Sigmoid colon (tissue), 7 donors: Measurements from ENCODE around the gene CCDC24. TPM values are rescaled to one million over a fixed set of nuclear protein-coding genes. Genes with fewer than 3 reads are reported as not detected.

Experiments used
- DNase-seq: peaks from one replicate; pipeline ENCODE4 v3.0.0-alpha.2; 2019
- H3K27ac ChIP-seq, 4 donors: fragments of 200-600 bp; sonication (generic); one replicate each; pipeline ENCODE4 v1.5.1; 2016 to 2019; ENCODE audit warnings: mild to moderate bottlenecking in 1 of 4
- H3K27me3 ChIP-seq, 3 donors: fragments of 200-600 bp; sonication (generic); one replicate each; pipeline ENCODE4 v1.5.1; 2019; ENCODE audit warnings: mild to moderate bottlenecking in 1 of 3
- H3K36me3 ChIP-seq, 4 donors: fragments of 200-600 bp; sonication (generic); one replicate each; pipeline ENCODE4 v1.5.1; 2016 to 2019
- H3K4me1 ChIP-seq, 4 donors: fragments of 200-600 bp; sonication (generic); one replicate each; pipeline ENCODE4 v1.5.1; 2017 to 2019
- H3K4me3 ChIP-seq, 4 donors: fragments of 200-600 bp; sonication (generic); one replicate each; pipeline ENCODE4 v1.5.1; 2017 to 2019; ENCODE audit warnings: mild to moderate bottlenecking in 2 of 4, moderate library complexity in 1 of 4
- H3K9me3 ChIP-seq, 4 donors: fragments of 200-600 bp in 3 of 4; sonication (generic) in 3 of 4; one replicate each; pipeline versions ENCODE4 v1.5.1 to v1.6.1; 2013 to 2019
- CTCF ChIP-seq, 4 experiments: fragments of 450-650 bp in 3 of 4; fragments of 200-600 bp in 1 of 4; IDR thresholded peaks; one replicate each; pipeline ENCODE4 v1.5.1; 2016 to 2019; ENCODE audit warnings: antibody characterized with exemption in 4 of 4, mild to moderate bottlenecking in 3 of 4, moderate library complexity in 2 of 4
- EP300 ChIP-seq, 4 donors: sonication (generic); formaldehyde crosslinking; IDR thresholded peaks; one replicate each; pipeline ENCODE4 v1.6.1; 2017; ENCODE audit warnings: antibody characterized with exemption in 4 of 4
- POLR2A ChIP-seq, 2 donors: fragments of 450-650 bp; IDR thresholded peaks; one replicate each; pipeline ENCODE4 v1.6.1; 2016; ENCODE audit warnings: antibody characterized with exemption in 2 of 2, mild to moderate bottlenecking in 2 of 2, moderate library complexity in 2 of 2
- POLR2AphosphoS5 ChIP-seq, 4 donors: sonication (generic); formaldehyde crosslinking; IDR thresholded peaks; one replicate each; pipeline ENCODE4 v1.6.1; 2017; ENCODE audit warnings: antibody characterized with exemption in 4 of 4
- WGBS, 2 donors: extraction: QIAGEN DNeasy Blood & Tissue Kit; methylation state at CpG; one replicate each; pipeline ENCODE4 v1.1.7; 2013; 5-methylcytosine and 5-hydroxymethylcytosine counted together
- intact Hi-C: fragments of 100-400 bp; cut with DNase I; formaldehyde crosslinking; loops from one replicate; pipeline ENCODE4 v1.15.1; 2023
- polyA plus RNA-seq, 3 donors: library from polyadenylated mRNA; stranded (reverse); fragments of 200-250 nt; gene quantifications; one replicate each; pipeline ENCODE4 v1.2.3, GENCODE V29; 2013
- total RNA-seq, 4 donors: library from RNA; depleted of rRNA; stranded (reverse); fragments of >200 nt; gene quantifications; one replicate each; pipeline ENCODE4 v1.1.0, GENCODE V29; 2016
- donor health status: healthy with polysubstance abuse.
- donor health status: Bipolar disorder and iron deficiency.
- donor health status: healthy.

The CCDC24 gene
- total and polyA plus RNA-seq, 7 donors, result 2.7 to 19.2 (median 6.6) TPM

GRCh38 chr1:43997295-43997999 lies 6.0 kb downstream of the CCDC24 start:
- Histone ChIP-seq H3K36me3 (peaks cover 8 to 36% (median 9%) of the 10 kb centered on the region in 4 donors), H3K27ac (no peak overlapping the region), H3K9me3 (no peaks in the 10 kb centered on the region), H3K4me3 (no peak overlapping the region), H3K4me1 (peaks cover 0 to under 1% (median 0%) of the 10 kb centered on the region in 4 donors), H3K27me3 (no peaks in the 10 kb centered on the region)
- intact Hi-C loops, result loop anchor here (10.0 kb wide), 1 partner anchor 217 kb away; the partner anchor contains the start of gene DMAP1
- WGBS, 2 donors, result 24 to 71% methylated on average over 22 of the region's 22 CpGs
- TF ChIP-seq POLR2AphosphoS5 (IDR thresholded peaks at IDR 0.05), result no peak
- TF ChIP-seq EP300 (IDR thresholded peaks at IDR 0.05), result no peak
- no peak for TF ChIP-seq POLR2A (IDR thresholded peaks at IDR 0.05)
- DNase-seq, result no peak

- intact Hi-C loops, result loop anchor here (10.0 kb wide), 1 partner anchor 217 kb away; the partner anchor contains the start of gene DMAP1
- Histone ChIP-seq H3K27ac (no peak overlapping the region), H3K36me3 (peaks cover 8 to 39% (median 9%) of the 10 kb centered on the region in 4 donors), H3K9me3 (no peaks in the 10 kb centered on the region), H3K27me3 (no peaks in the 10 kb centered on the region), H3K4me3 (no peak overlapping the region), H3K4me1 (no peaks in the 10 kb centered on the region)
- DNase-seq, result no peak
- TF ChIP-seq EP300 (IDR thresholded peaks at IDR 0.05) (no peak), POLR2AphosphoS5 (IDR thresholded peaks at IDR 0.05) (no peak), CTCF (IDR thresholded peaks at IDR 0.05) (no peak)
- 65 to 82% methylated on average over 11 of the region's 11 CpGs for WGBS, 2 donors
Measured at GRCh38 chr1:43998000-43998378, 6.6 kb downstream of the CCDC24 start.

GRCh38 chr1:43999455-43999854 lies 8.1 kb downstream of the CCDC24 start:
- H3K27me3 ChIP-seq, result no peaks in the 10 kb centered on the region
- H3K4me1 ChIP-seq, result no peaks in the 10 kb centered on the region
- WGBS, 2 donors, result 91 to 93% methylated on average over 8 of the region's 8 CpGs
- intact Hi-C loops, result loop anchor here (10.0 kb wide), 1 partner anchor 215 kb away; the partner anchor contains the start of gene DMAP1
- peaks cover 8 to 39% (median 9%) of the 10 kb centered on the region in 4 donors for H3K36me3 ChIP-seq
- TF ChIP-seq CTCF (IDR thresholded peaks at IDR 0.05) (no peak), EP300 (IDR thresholded peaks at IDR 0.05) (no peak), POLR2A (IDR thresholded peaks at IDR 0.05) (no peak), POLR2AphosphoS5 (IDR thresholded peaks at IDR 0.05) (no peak)
- no peak for DNase-seq
- H3K9me3 ChIP-seq, result no peaks in the 10 kb centered on the region
- H3K27ac ChIP-seq, result no peak overlapping the region
- H3K4me3 ChIP-seq, result no peak overlapping the region

GRCh38 chr1:44000122-44000665 lies 8.8 kb downstream of the CCDC24 start:
- H3K9me3 ChIP-seq, result no peaks in the 10 kb centered on the region
- no peak for DNase-seq
- H3K27me3 ChIP-seq, result no peaks in the 10 kb centered on the region
- intact Hi-C loops, result loop anchor here (10.0 kb wide), 1 partner anchor 595 kb away; no protein-coding TSS in a partner anchor
- 90 to 93% methylated on average over 8 of the region's 8 CpGs for WGBS, 2 donors
- peaks cover 8 to 39% (median 9%) of the 10 kb centered on the region in 4 donors for H3K36me3 ChIP-seq
- H3K27ac ChIP-seq, result no peak overlapping the region
- H3K4me3 ChIP-seq, result no peak overlapping the region
- TF ChIP-seq POLR2A (IDR thresholded peaks at IDR 0.05) (no peak), POLR2AphosphoS5 (IDR thresholded peaks at IDR 0.05) (no peak), EP300 (IDR thresholded peaks at IDR 0.05) (no peak), CTCF (IDR thresholded peaks at IDR 0.05) (no peak)
- no peaks in the 10 kb centered on the region for H3K4me1 ChIP-seq

- Histone ChIP-seq H3K36me3 (peaks cover 8 to 39% (median 9%) of the 10 kb centered on the region in 4 donors), H3K4me1 (peaks cover 0 to 6% (median 3%) of the 10 kb centered on the region in 4 donors), H3K27me3 (no peaks in the 10 kb centered on the region), H3K4me3 (no peak overlapping the region), H3K27ac (no peak overlapping the region), H3K9me3 (no peaks in the 10 kb centered on the region)
- 86 to 88% methylated on average over 8 of the region's 8 CpGs for WGBS, 2 donors
- intact Hi-C loops, result loop anchor here (10.0 kb wide), 1 partner anchor 593 kb away; no protein-coding TSS in a partner anchor
- no peak for DNase-seq
- TF ChIP-seq CTCF (IDR thresholded peaks at IDR 0.05) (no peak), POLR2A (IDR thresholded peaks at IDR 0.05) (no peak), POLR2AphosphoS5 (IDR thresholded peaks at IDR 0.05) (no peak)
Measured at GRCh38 chr1:44002165-44002564, 10.8 kb downstream of the CCDC24 start.
